ENCODE data around the gene NFX1. TPM values are rescaled to one million over a fixed set of nuclear protein-coding genes. Genes with fewer than 3 reads are reported as not detected.
"Not testable (repeated sequence)": the region's sequence is repeated elsewhere in the genome, so short reads cannot be mapped to it uniquely, and the experiment has no call there.

Gene NFX1
- total RNA-seq, 1 donor from 2014 or later, result 13.0 TPM

GRCh38 chr9:33311953-33312352, 21.6 kb downstream of the NFX1 start:
- no peak for TF ChIP-seq EZH2 (IDR thresholded peaks at IDR 0.05)
- no peak for TF ChIP-seq CTCF (IDR thresholded peaks at IDR 0.05)
- no peak for TF ChIP-seq EZH2phosphoT487 (IDR thresholded peaks at IDR 0.05)
- H3K36me3 Mint-ChIP-seq, result peaks cover 19% of the 10 kb centered on the region
- H3K4me1 ChIP-seq, result no peaks in the 10 kb centered on the region
- peaks cover 6% of the 10 kb centered on the region for H3K36me3 ChIP-seq
- H3K79me2 ChIP-seq (ENCODE audit: low read depth), result no peaks in the 10 kb centered on the region
- no peak overlapping the region for H2AFZ ChIP-seq (replicated peaks)
- H3K27me3 ChIP-seq, result no peaks in the 10 kb centered on the region
- no peaks in the 10 kb centered on the region for H3F3A ChIP-seq (ENCODE audit: low read depth)
- no peaks in the 10 kb centered on the region for H3K4me1 Mint-ChIP-seq
- H3K9me3 ChIP-seq (ENCODE audit: low read depth), result no peaks in the 10 kb centered on the region
- no peak overlapping the region for H3K27ac Mint-ChIP-seq
- no peaks in the 10 kb centered on the region for H3K27me3 Mint-ChIP-seq (ENCODE audit: insufficient read depth, low read depth)
- DNase-seq (ENCODE audit: low spot score), result no peak
- H3K9ac ChIP-seq, result no peak overlapping the region
- no peak overlapping the region for H3K4me2 ChIP-seq
- no peaks in the 10 kb centered on the region for H3K9me3 Mint-ChIP-seq
- no peak overlapping the region for H3K27ac ChIP-seq
- H3K4me3 ChIP-seq, result no peak overlapping the region
- H3K4me3 Mint-ChIP-seq, result no peak overlapping the region
- H4K20me1 ChIP-seq (ENCODE audit: low read depth), result no peaks in the 10 kb centered on the region

GRCh38 chr9:33315371-33315770, 25.1 kb downstream of the NFX1 start:
- Histone ChIP-seq H3K27ac (no peak overlapping the region), H2AFZ (replicated peaks) (no peak overlapping the region), H3K4me3 (no peak overlapping the region), H3K36me3 (no peaks in the 10 kb centered on the region), H3K4me2 (no peak overlapping the region), H3K79me2 (ENCODE audit: low read depth) (no peaks in the 10 kb centered on the region), H3F3A (ENCODE audit: low read depth) (no peaks in the 10 kb centered on the region), H3K4me1 (no peaks in the 10 kb centered on the region), H3K9me3 (ENCODE audit: low read depth) (no peaks in the 10 kb centered on the region), H3K27me3 (no peaks in the 10 kb centered on the region), H3K9ac (no peak overlapping the region), H4K20me1 (ENCODE audit: low read depth) (no peaks in the 10 kb centered on the region)
- Mint-ChIP-seq H3K9me3 (no peaks in the 10 kb centered on the region), H3K27ac (no peak overlapping the region), H3K27me3 (ENCODE audit: insufficient read depth, low read depth) (no peaks in the 10 kb centered on the region), H3K4me3 (no peak overlapping the region), H3K4me1 (no peaks in the 10 kb centered on the region), H3K36me3 (peaks cover 19% of the 10 kb centered on the region)
- TF ChIP-seq EZH2phosphoT487 (IDR thresholded peaks at IDR 0.05) (no peak), EZH2 (IDR thresholded peaks at IDR 0.05) (no peak), CTCF (IDR thresholded peaks at IDR 0.05) (no peak)
- no peak for DNase-seq (ENCODE audit: low spot score)

- H3K36me3 Mint-ChIP-seq, result peaks cover 21% of the 10 kb centered on the region
- not testable (repeated sequence) for H3K9me3 ChIP-seq (ENCODE audit: low read depth); DNase-seq (ENCODE audit: low spot score); H3K4me3 ChIP-seq; H3K4me3 Mint-ChIP-seq; H3F3A ChIP-seq (ENCODE audit: low read depth); H3K27me3 ChIP-seq; H3K27ac ChIP-seq; H3K9me3 Mint-ChIP-seq; H4K20me1 ChIP-seq (ENCODE audit: low read depth); H3K4me2 ChIP-seq; H3K4me1 ChIP-seq; H3K9ac ChIP-seq; H3K4me1 Mint-ChIP-seq; H3K36me3 ChIP-seq; H3K79me2 ChIP-seq (ENCODE audit: low read depth); H2AFZ ChIP-seq (replicated peaks); H3K27ac Mint-ChIP-seq; H3K27me3 Mint-ChIP-seq (ENCODE audit: insufficient read depth, low read depth)
These were observed 26.8 kb downstream of the NFX1 start for GRCh38 chr9:33317136-33317535.

- no peak overlapping the region for H3K4me2 ChIP-seq
- no peaks in the 10 kb centered on the region for H3K79me2 ChIP-seq (ENCODE audit: low read depth)
- no peaks in the 10 kb centered on the region for H3K27me3 ChIP-seq
- Mint-ChIP-seq H3K27me3 (ENCODE audit: insufficient read depth, low read depth) (no peaks in the 10 kb centered on the region), H3K4me3 (no peak overlapping the region), H3K36me3 (peaks cover 28% of the 10 kb centered on the region), H3K4me1 (no peaks in the 10 kb centered on the region), H3K9me3 (no peaks in the 10 kb centered on the region), H3K27ac (no peak overlapping the region)
- no peak for DNase-seq (ENCODE audit: low spot score)
- H3K27ac ChIP-seq, result no peak overlapping the region
- no peak overlapping the region for H2AFZ ChIP-seq (replicated peaks)
- no peaks in the 10 kb centered on the region for H3F3A ChIP-seq (ENCODE audit: low read depth)
- no peaks in the 10 kb centered on the region for H4K20me1 ChIP-seq (ENCODE audit: low read depth)
- TF ChIP-seq CTCF (IDR thresholded peaks at IDR 0.05) (no peak), EZH2phosphoT487 (IDR thresholded peaks at IDR 0.05) (no peak), EZH2 (IDR thresholded peaks at IDR 0.05) (no peak)
- H3K9me3 ChIP-seq (ENCODE audit: low read depth), result no peaks in the 10 kb centered on the region
- H3K4me3 ChIP-seq, result no peak overlapping the region
- H3K4me1 ChIP-seq, result no peaks in the 10 kb centered on the region
- H3K36me3 ChIP-seq, result no peaks in the 10 kb centered on the region
- no peak overlapping the region for H3K9ac ChIP-seq
These were observed 27.9 kb downstream of the NFX1 start for GRCh38 chr9:33318225-33318624.
